ENCODE measurements around the gene PPP1R14C.

PPP1R14C gene

DNA sequence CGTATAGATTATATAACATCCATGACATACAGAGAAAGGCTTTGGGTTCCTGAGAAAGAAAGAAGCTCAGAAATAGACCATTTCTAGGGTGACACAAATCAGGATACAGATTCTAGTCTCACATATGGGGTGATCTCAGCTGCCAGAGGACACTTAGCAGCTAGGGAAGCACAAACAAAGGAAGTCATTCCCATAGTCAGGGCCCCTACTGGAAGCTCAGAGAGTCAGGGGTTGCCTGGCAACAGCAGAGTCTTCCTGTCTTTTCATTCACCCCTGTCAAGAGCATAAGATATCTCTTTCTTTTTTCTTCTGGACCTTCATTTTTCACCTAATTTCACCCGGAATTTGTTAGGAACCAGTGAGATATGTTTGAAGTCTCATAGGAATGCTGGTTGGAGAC, 144.1 kb downstream of the PPP1R14C start (continued):
- TF ChIP-seq PATZ1 (CRISPR knock-in tag; IDR thresholded peaks at IDR 0.05; ENCODE audit: borderline replicate concordance) (no peak), ZC3H10 (CRISPR knock-in tag; IDR thresholded peaks at IDR 0.05) (no peak), TCF4 (CRISPR knock-in tag; IDR thresholded peaks at IDR 0.05; ENCODE audit: borderline replicate concordance) (no peak), ZFP3 (CRISPR knock-in tag; IDR thresholded peaks at IDR 0.05) (no peak), ARNTL (CRISPR knock-in tag; IDR thresholded peaks at IDR 0.05; ENCODE audit: borderline replicate concordance, low read depth) (no peak), CREB5 (CRISPR knock-in tag; IDR thresholded peaks at IDR 0.05; ENCODE audit: low read depth) (no peak), ZFP30 (CRISPR knock-in tag; IDR thresholded peaks at IDR 0.05) (no peak), ZNF70 (CRISPR knock-in tag; IDR thresholded peaks at IDR 0.05) (no peak), ZNF565 (CRISPR knock-in tag; conservative IDR thresholded peaks at IDR 0.05; ENCODE audit: low read depth) (no peak), BACH2 (CRISPR knock-in tag; IDR thresholded peaks at IDR 0.05; ENCODE audit: borderline replicate concordance) (no peak)
- TF ChIP-seq, protein P1, sequence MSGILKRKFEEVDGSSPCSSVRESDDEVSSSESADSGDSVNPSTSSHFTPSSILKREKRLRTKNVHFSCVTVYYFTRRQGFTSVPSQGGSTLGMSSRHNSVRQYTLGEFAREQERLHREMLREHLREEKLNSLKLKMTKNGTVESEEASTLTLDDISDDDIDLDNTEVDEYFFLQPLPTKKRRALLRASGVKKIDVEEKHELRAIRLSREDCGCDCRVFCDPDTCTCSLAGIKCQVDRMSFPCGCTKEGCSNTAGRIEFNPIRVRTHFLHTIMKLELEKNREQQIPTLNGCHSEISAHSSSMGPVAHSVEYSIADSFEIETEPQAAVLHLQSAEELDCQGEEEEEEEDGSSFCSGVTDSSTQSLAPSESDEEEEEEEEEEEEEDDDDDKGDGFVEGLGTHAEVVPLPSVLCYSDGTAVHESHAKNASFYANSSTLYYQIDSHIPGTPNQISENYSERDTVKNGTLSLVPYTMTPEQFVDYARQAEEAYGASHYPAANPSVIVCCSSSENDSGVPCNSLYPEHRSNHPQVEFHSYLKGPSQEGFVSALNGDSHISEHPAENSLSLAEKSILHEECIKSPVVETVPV (CRISPR knock-in tag; IDR thresholded peaks at IDR 0.05) = no peak

DNA sequence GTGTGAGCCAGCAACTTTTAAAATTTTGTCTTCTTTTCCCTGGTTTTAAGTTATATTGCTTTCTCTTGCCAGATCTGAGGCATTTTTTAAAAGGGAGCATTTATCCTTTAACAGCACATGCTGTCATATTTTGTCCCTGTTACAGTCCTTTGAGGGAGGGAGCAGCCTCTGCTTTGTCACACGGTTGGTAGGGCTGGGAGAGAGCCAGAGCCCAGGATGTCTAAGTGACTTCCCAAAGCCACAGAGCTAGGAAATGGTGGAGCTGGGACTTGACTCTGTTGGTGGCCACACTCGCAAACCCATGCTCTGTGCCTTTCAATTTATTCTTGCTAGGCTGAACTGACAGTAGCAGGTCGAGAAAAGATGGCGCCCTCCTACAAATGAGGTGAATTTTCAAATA, 145.6 kb downstream of the PPP1R14C start:
- TF ChIP-seq CSDC2 (CRISPR knock-in tag; IDR thresholded peaks at IDR 0.05) = no peak
- no peak for TF ChIP-seq ZNF70 (CRISPR knock-in tag; IDR thresholded peaks at IDR 0.05)
- no peak for TF ChIP-seq ISL1 (CRISPR knock-in tag; IDR thresholded peaks at IDR 0.05)
- TF ChIP-seq ZC3H10 (CRISPR knock-in tag; IDR thresholded peaks at IDR 0.05) = no peak
- no peak for TF ChIP-seq ZFP3 (CRISPR knock-in tag; IDR thresholded peaks at IDR 0.05)
- no peak for TF ChIP-seq RARB (CRISPR knock-in tag; IDR thresholded peaks at IDR 0.05)
- no peak for TF ChIP-seq ZFP30 (CRISPR knock-in tag; IDR thresholded peaks at IDR 0.05)
- no peak for TF ChIP-seq ESRRG (CRISPR knock-in tag; IDR thresholded peaks at IDR 0.05)
- no peak for TF ChIP-seq PPARA (CRISPR knock-in tag; IDR thresholded peaks at IDR 0.05; ENCODE audit: borderline replicate concordance)
- no peak for TF ChIP-seq ZNF565 (CRISPR knock-in tag; conservative IDR thresholded peaks at IDR 0.05; ENCODE audit: low read depth)
- TF ChIP-seq SNAI2 (CRISPR knock-in tag; IDR thresholded peaks at IDR 0.05) = no peak
- TF ChIP-seq TSHZ2 (CRISPR knock-in tag; IDR thresholded peaks at IDR 0.05) = no peak
- TF ChIP-seq TOX (CRISPR knock-in tag; IDR thresholded peaks at IDR 0.05; ENCODE audit: borderline replicate concordance) = no peak
- TF ChIP-seq TCF4 (CRISPR knock-in tag; IDR thresholded peaks at IDR 0.05; ENCODE audit: borderline replicate concordance) = no peak
- TF ChIP-seq ZNF8 (CRISPR knock-in tag; IDR thresholded peaks at IDR 0.05) = no peak
- no peak for TF ChIP-seq POU6F1 (CRISPR knock-in tag; IDR thresholded peaks at IDR 0.05; ENCODE audit: borderline replicate concordance, low read depth)
- ATAC-seq = no peak

GRCh38 chr6:150289454-150290071, 146.7 kb downstream of the PPP1R14C start:
- no peak for ATAC-seq
- TF ChIP-seq ZNF70 (CRISPR knock-in tag; IDR thresholded peaks at IDR 0.05) = no peak
- no peak for TF ChIP-seq RARB (CRISPR knock-in tag; IDR thresholded peaks at IDR 0.05)
- TF ChIP-seq PATZ1 (CRISPR knock-in tag; IDR thresholded peaks at IDR 0.05; ENCODE audit: borderline replicate concordance) = no peak
- no peak for TF ChIP-seq BACH2 (CRISPR knock-in tag; IDR thresholded peaks at IDR 0.05; ENCODE audit: borderline replicate concordance)
- TF ChIP-seq PPARA (CRISPR knock-in tag; IDR thresholded peaks at IDR 0.05; ENCODE audit: borderline replicate concordance) = no peak
- no peak for TF ChIP-seq CREB5 (CRISPR knock-in tag; IDR thresholded peaks at IDR 0.05; ENCODE audit: low read depth)
- TF ChIP-seq ESRRG (CRISPR knock-in tag; IDR thresholded peaks at IDR 0.05) = no peak
- no peak for TF ChIP-seq TOX (CRISPR knock-in tag; IDR thresholded peaks at IDR 0.05; ENCODE audit: borderline replicate concordance)
- TF ChIP-seq POU6F1 (CRISPR knock-in tag; IDR thresholded peaks at IDR 0.05; ENCODE audit: borderline replicate concordance, low read depth) = no peak
- TF ChIP-seq ZNF565 (CRISPR knock-in tag; conservative IDR thresholded peaks at IDR 0.05; ENCODE audit: low read depth) = no peak
